NT2/D1 (cell line): Measurements from ENCODE around the gene PAPPA.

Source experiments
- SUZ12 ChIP-seq: IDR thresholded peaks from 2 replicates; pipeline ENCODE4 v1.6.1; 2011; ENCODE audit not compliant: insufficient read length, insufficient read depth; ENCODE audit errors: extremely low read depth
- YY1 ChIP-seq: IDR thresholded peaks from 2 replicates; pipeline ENCODE4 v1.6.1; 2011; ENCODE audit not compliant: insufficient read length, insufficient read depth
- ZNF274 ChIP-seq: IDR thresholded peaks from 2 replicates; pipeline ENCODE4 v1.6.1; 2011; ENCODE audit warnings: mild to moderate bottlenecking, low read depth, low read length

DNA sequence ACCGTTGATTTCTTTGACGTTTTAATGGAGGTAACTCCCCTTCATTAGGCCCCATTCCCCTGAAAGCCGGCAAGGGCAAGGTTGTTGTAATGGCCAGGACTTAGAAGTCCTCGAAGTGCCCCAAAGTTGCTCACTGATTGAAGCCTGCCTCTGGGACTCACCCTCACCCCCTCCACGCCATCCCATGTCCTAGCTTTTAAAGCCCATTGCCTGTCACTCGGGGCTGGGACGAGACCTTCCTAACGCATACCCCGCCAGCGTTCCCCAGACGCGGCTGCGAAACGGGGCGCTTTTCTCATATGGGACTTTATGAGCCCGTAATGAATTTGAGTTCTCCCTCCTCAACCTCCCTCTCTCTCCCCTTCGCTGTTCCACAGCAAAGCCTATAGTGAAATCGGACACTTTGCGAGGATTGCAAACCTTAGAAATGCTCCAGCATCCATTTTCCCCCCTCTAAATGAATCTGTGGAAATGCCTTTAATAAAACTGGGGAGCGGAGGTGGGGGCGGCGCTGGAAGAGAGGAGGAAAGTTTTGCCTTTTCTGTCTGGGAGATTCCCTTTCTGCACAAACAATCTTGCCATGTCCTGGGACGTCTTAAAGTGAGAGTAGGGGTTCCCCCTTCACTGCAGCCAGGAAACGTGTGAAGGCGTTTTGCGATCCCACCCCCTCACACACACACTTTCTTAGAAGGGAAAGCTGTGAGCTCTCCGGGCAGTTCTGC, 1.5 kb downstream of the PAPPA start:
- TF ChIP-seq YY1, result no peak
- TF ChIP-seq ZNF274, result no peak
- no peak for TF ChIP-seq SUZ12
